PC-3 (cell line): ENCODE data around the gene ADGRG6. TPM values are rescaled to one million over a fixed set of nuclear protein-coding genes. Genes with fewer than 3 reads are reported as not detected.

ENCODE experiments used
- ATAC-seq: fragments of 200-7000 bp; cut with Tn5 transposase; 2 replicates; pipeline ENCODE4 v1.9.1; 2020; ENCODE audit warnings: mild to moderate bottlenecking, moderate library complexity
- BruUV-seq: library from RNA; stranded (reverse); fragments of 400-500 nt; replicated peaks from 2 replicates; lab custom pipeline; 2021; lab: Mats Ljungman, UMichigan
- CTCF ChIA-PET: fragments of 300-600 bp; sonication (Branson Sonifier 250); formaldehyde crosslinking; loops from one replicate; lab custom pipeline; 2022; ENCODE audit warnings: antibody characterized with exemption; lab: Charles Lee
- POLR2A ChIA-PET: fragments of 300-600 bp; sonication (Branson Sonifier 250); formaldehyde crosslinking; loops from one replicate; lab custom pipeline; 2022; ENCODE audit warnings: antibody characterized with exemption; ENCODE audit not compliant: unreplicated experiment; lab: Charles Lee
- DNase-seq: peaks from one replicate; pipeline ENCODE4 v3.0.0-alpha.2; 2015
- H2AFZ ChIP-seq: fragments of 300-600 bp; sonication (generic); 2 replicates; pipeline ENCODE4 v1.6.0; 2016; ENCODE audit warnings: antibody characterized with exemption, low read length
- H3F3A ChIP-seq: fragments of 300-600 bp; sonication (generic); one replicate; pipeline ENCODE4 v1.6.0; 2017; ENCODE audit warnings: antibody characterized with exemption, low read length, control low read depth, mild to moderate bottlenecking; ENCODE audit not compliant: unreplicated experiment
- H3K27ac ChIP-seq: fragments of 300-600 bp; sonication (generic); 2 replicates; pipeline ENCODE4 v1.5.1; 2016; ENCODE audit warnings: mild to moderate bottlenecking, low read length
- H3K27me3 ChIP-seq: fragments of 300-600 bp; sonication (generic); 2 replicates; pipeline ENCODE4 v1.6.1; 2016; ENCODE audit warnings: low read length, mixed read lengths
- H3K36me3 ChIP-seq: fragments of 300-600 bp; sonication (generic); 2 replicates; pipeline ENCODE4 v1.6.1; 2016; ENCODE audit warnings: low read depth, mixed run types, low read length, mixed read lengths
- H3K4me1 ChIP-seq: fragments of 300-600 bp; sonication (generic); 2 replicates; pipeline ENCODE4 v1.5.1; 2016; ENCODE audit warnings: low read length; ENCODE audit not compliant: insufficient read depth
- H3K4me2 ChIP-seq: fragments of 300-600 bp; sonication (generic); 2 replicates; pipeline ENCODE4 v1.6.0; 2016; ENCODE audit warnings: low read length
- H3K4me3 ChIP-seq: fragments of 300-600 bp; sonication (generic); 2 replicates; pipeline ENCODE4 v1.5.1; 2016; ENCODE audit warnings: mild to moderate bottlenecking, low read length, mixed read lengths
- H3K79me2 ChIP-seq: fragments of 300-600 bp; sonication (generic); 2 replicates; pipeline ENCODE4 v1.6.1; 2017; ENCODE audit warnings: low read length, mixed read lengths
- H3K9ac ChIP-seq: fragments of 300-600 bp; sonication (generic); 2 replicates; pipeline ENCODE4 v1.6.0; 2016; ENCODE audit warnings: mild to moderate bottlenecking, low read length
- H3K9me2 ChIP-seq: fragments of 300-600 bp; sonication (generic); replicated peaks from 2 replicates; pipeline ENCODE4 v1.6.1; 2016; ENCODE audit warnings: mixed run types, low read length, mixed read lengths
- H3K9me3 ChIP-seq: fragments of 300-600 bp; sonication (generic); 2 replicates; pipeline ENCODE4 v1.6.1; 2016; ENCODE audit warnings: low read length, mixed read lengths
- H4K20me1 ChIP-seq: fragments of 300-600 bp; sonication (generic); 2 replicates; pipeline ENCODE4 v1.6.1; 2016; ENCODE audit warnings: low read length, mixed read lengths
- CTCF ChIP-seq: fragments of 300-600 bp; sonication (generic); conservative IDR thresholded peaks from 2 replicates; pipeline ENCODE4 v1.5.1; 2017; ENCODE audit warnings: antibody characterized with exemption, low read depth, mild to moderate bottlenecking, low read length
- EZH2 ChIP-seq: fragments of 300-600 bp; sonication (generic); IDR thresholded peaks from one replicate; pipeline ENCODE4 v1.6.1; 2017; ENCODE audit warnings: antibody characterized with exemption, mild to moderate bottlenecking, low read length; ENCODE audit not compliant: unreplicated experiment
- EZH2phosphoT487 ChIP-seq: fragments of 300-600 bp; sonication (generic); IDR thresholded peaks from 2 replicates; pipeline ENCODE4 v1.6.1; 2018; ENCODE audit warnings: mild to moderate bottlenecking, antibody characterized with exemption, low read length, borderline replicate concordance
- intact Hi-C: fragments of 100-400 bp; cut with micrococcal nuclease; formaldehyde crosslinking; loops from 2 replicates; pipeline ENCODE4 v1.9.0; 2023
- total RNA-seq: library from RNA; depleted of rRNA; stranded (reverse); fragments of >200 nt; gene quantifications from 2 replicates; pipeline ENCODE4 v1.2.3, GENCODE V29; 2014

The ADGRG6 gene
- total RNA-seq, 1 experiment from 2014 or later = 73.2 TPM

GRCh38 chr6:142386657-142387056, 84.8 kb downstream of the ADGRG6 start:
- Histone ChIP-seq H3K4me3 (no peak overlapping the region), H3K27me3 (no peaks in the 10 kb centered on the region), H3K36me3 (peaks cover 21% of the 10 kb centered on the region), H3F3A (peaks cover 8% of the 10 kb centered on the region), H3K79me2 (peaks cover 59% of the 10 kb centered on the region), H3K4me1 (peaks cover 42% of the 10 kb centered on the region), H3K9me2 (no peaks in the 10 kb centered on the region), H3K9me3 (no peaks in the 10 kb centered on the region), H2AFZ (no peak overlapping the region), H4K20me1 (no peaks in the 10 kb centered on the region), H3K27ac (peak overlapping the region; percentile 92), H3K9ac (peak overlapping the region; percentile 3; the same call in 1 of the 2 replicates), H3K4me2 (no peak overlapping the region)
- DNase-seq = no peak
- TF ChIP-seq CTCF = no peak
- TF ChIP-seq EZH2 = no peak
- no peak for TF ChIP-seq EZH2phosphoT487
- ChIA-PET POLR2A (interaction anchor here (0.6 to 1.0 kb wide), 2 partner anchors 13 to 86 kb away, joined by 3 to 12 read pairs; no protein-coding TSS in a partner anchor), CTCF (no interaction called here)
- intact Hi-C loops = loop anchor here (5.0 kb wide), 1 partner anchor 179 kb away; no protein-coding TSS in a partner anchor
- BruUV-seq = no TSS peak
- no peak for ATAC-seq

DNA sequence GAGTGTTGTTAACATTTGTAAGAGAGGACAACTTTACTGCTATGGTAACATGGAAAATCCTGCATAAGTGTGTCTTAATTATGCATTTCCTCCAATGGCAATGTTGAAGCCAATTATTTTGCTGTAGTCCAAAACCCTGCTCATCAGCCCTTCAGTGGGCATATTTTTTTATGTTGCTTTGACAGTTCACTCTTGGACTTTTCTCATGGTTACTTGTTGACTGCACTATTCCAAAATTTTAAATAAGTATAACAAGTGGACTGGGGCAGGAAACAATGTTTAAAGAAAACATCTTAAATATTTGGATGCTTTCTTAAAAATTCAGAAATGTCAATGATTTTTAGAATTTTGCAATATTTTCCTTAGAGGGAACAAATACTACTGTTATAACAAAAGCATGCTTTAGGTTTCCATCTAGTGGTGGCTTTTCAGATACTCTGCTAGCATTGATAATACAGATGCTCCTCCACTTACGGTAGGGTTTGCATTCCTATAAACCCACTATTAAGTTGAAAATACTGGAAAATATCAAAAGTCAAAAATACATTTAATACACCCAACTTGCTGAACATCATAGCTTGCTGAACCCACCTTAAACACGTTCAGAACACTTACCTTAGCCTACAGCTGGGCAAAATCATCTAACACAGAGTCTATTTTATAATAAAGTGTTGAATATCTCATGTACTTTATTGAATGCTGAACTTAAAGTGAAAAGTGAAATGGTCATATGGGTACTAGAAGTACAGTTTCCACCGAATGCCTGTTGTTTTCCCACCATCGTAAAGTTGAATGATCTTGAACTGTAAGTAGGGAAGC, 86.4 kb downstream of the ADGRG6 start:
- peak overlapping the region; percentile 31 for H3K9ac ChIP-seq
- H3K36me3 ChIP-seq = peaks cover 28% of the 10 kb centered on the region
- peak; percentile 67 for ATAC-seq

More for the DNA sequence above, 86.4 kb downstream of the ADGRG6 start:
- DNase-seq = peak; percentile 72
- no peaks in the 10 kb centered on the region for H3K27me3 ChIP-seq
- H3K9me2 ChIP-seq = no peaks in the 10 kb centered on the region
- H3K27ac ChIP-seq = peak overlapping the region; percentile 92
- no peak for TF ChIP-seq EZH2phosphoT487
- peak; percentile 77 for TF ChIP-seq CTCF
- TF ChIP-seq EZH2 = no peak
- H3K4me1 ChIP-seq = peaks cover 37% of the 10 kb centered on the region
- no peak overlapping the region for H2AFZ ChIP-seq
- no TSS peak for BruUV-seq
- H3K79me2 ChIP-seq = peaks cover 45% of the 10 kb centered on the region
- POLR2A ChIA-PET = interaction anchor here (0.7 to 1.0 kb wide), 2 partner anchors 12 to 87 kb away, joined by 3 to 12 read pairs; no protein-coding TSS in a partner anchor
- intact Hi-C loops = loop anchor here (1.0 to 5.0 kb wide), 3 partner anchors 88 to 231 kb away; no protein-coding TSS in a partner anchor
- no peaks in the 10 kb centered on the region for H3K9me3 ChIP-seq
- no peak overlapping the region for H3K4me3 ChIP-seq
- no peak overlapping the region for H3K4me2 ChIP-seq
- CTCF ChIA-PET = interaction anchor here (0.8 to 1.0 kb wide), 2 partner anchors 87 to 232 kb away, joined by 3 to 4 read pairs; partner anchors contain the start of gene ADGRG6
- H3F3A ChIP-seq = peaks cover 8% of the 10 kb centered on the region
- no peaks in the 10 kb centered on the region for H4K20me1 ChIP-seq
